IMR-90 (cell line): Measurements from ENCODE around the gene DUSP22. TPM values are rescaled to one million over a fixed set of nuclear protein-coding genes. Genes with fewer than 3 reads are reported as not detected.

Source experiments
- ATAC-seq: fragments of 200-7000 bp; cut with Tn5 transposase; 2 replicates; pipeline ENCODE4 v1.9.1; 2020; ENCODE audit warnings: low read depth, mild to moderate bottlenecking, moderate library complexity
- BruUV-seq: library from RNA; stranded (reverse); fragments of 400-500 nt; replicated peaks from 2 replicates; lab custom pipeline; 2021; lab: Mats Ljungman, UMichigan
- CTCF ChIA-PET: fragments of 300-600 bp; formaldehyde crosslinking; extraction: SDS; loops from one replicate; lab custom pipeline; 2021; ENCODE audit warnings: antibody characterized with exemption; lab: Yijun Ruan, JAX
- POLR2A ChIA-PET: fragments of 300-600 bp; sonication (Branson Sonifier 250); formaldehyde crosslinking; loops from one replicate; lab custom pipeline; 2022; ENCODE audit warnings: antibody characterized with exemption; ENCODE audit not compliant: unreplicated experiment; lab: Charles Lee
- DNase-seq: peaks from one replicate; pipeline ENCODE4 v3.0.0; 2013
- H2AFZ ChIP-seq: replicated peaks from 2 replicates; pipeline ENCODE3; 2013; ENCODE audit warnings: low read length, mild to moderate bottlenecking; ENCODE audit not compliant: poor library complexity
- H2AK5ac ChIP-seq: 2 replicates; pipeline ENCODE4 v1.6.1; 2013; ENCODE audit warnings: low read depth, low read length, inconsistent platforms
- H2AK9ac ChIP-seq: replicated peaks from 2 replicates; pipeline ENCODE3; 2013; ENCODE audit warnings: mild to moderate bottlenecking, low read depth, low read length, moderate library complexity; ENCODE audit not compliant: poor library complexity
- H2BK120ac ChIP-seq: 2 replicates; pipeline ENCODE4 v1.6.1; 2013; ENCODE audit warnings: low read depth, low read length, inconsistent platforms
- H2BK15ac ChIP-seq: 3 replicates; pipeline ENCODE4 v1.6.1; 2013; ENCODE audit warnings: low read depth, low read length, inconsistent platforms
- H2BK20ac ChIP-seq: 2 replicates; pipeline ENCODE4 v1.6.1; 2013; ENCODE audit warnings: low read depth, mild to moderate bottlenecking, inconsistent platforms, low read length, moderate library complexity
- H2BK5ac ChIP-seq: 2 replicates; pipeline ENCODE4 v1.6.1; 2013; ENCODE audit warnings: mild to moderate bottlenecking, low read depth, low read length, inconsistent platforms; ENCODE audit not compliant: poor library complexity, severe bottlenecking
- H3K14ac ChIP-seq: replicated peaks from 2 replicates; pipeline ENCODE4 v1.6.1; 2013; ENCODE audit warnings: low read depth, low read length, inconsistent platforms
- H3K18ac ChIP-seq: 2 replicates; pipeline ENCODE4 v1.6.1; 2013; ENCODE audit warnings: low read depth, low read length, control low read depth
- H3K23ac ChIP-seq: 2 replicates; pipeline ENCODE4 v1.6.1; 2013; ENCODE audit warnings: low read depth, low read length, inconsistent platforms
- H3K27ac ChIP-seq: 2 replicates; pipeline ENCODE4 v1.5.1; 2013; ENCODE audit warnings: mild to moderate bottlenecking, control low read depth, low read length; ENCODE audit not compliant: insufficient read depth
- H3K27me3 ChIP-seq: 2 replicates; pipeline ENCODE4 v1.6.1; 2013; ENCODE audit warnings: low read length; ENCODE audit not compliant: control insufficient read depth, insufficient read depth
- H3K36me3 ChIP-seq: 2 replicates; pipeline ENCODE4 v1.6.1; 2013; ENCODE audit warnings: low read length, mixed read lengths; ENCODE audit not compliant: control insufficient read depth, insufficient read depth
- H3K4ac ChIP-seq: 2 replicates; pipeline ENCODE4 v1.6.1; 2013; ENCODE audit warnings: low read depth, low read length, inconsistent platforms
- H3K4me1 ChIP-seq: 2 replicates; pipeline ENCODE4 v1.6.1; 2013; ENCODE audit warnings: low read length, mixed read lengths; ENCODE audit not compliant: control insufficient read depth, insufficient read depth
- H3K4me2 ChIP-seq: 2 replicates; pipeline ENCODE4 v1.6.1; 2013; ENCODE audit warnings: low read depth, mild to moderate bottlenecking, control low read depth, low read length, moderate library complexity
- H3K4me3 ChIP-seq: 2 replicates; pipeline ENCODE4 v1.5.1; 2013; ENCODE audit warnings: low read depth, mild to moderate bottlenecking, control low read depth, low read length, moderate library complexity; ENCODE audit not compliant: insufficient read depth
- H3K56ac ChIP-seq: 2 replicates; pipeline ENCODE4 v1.6.1; 2013; ENCODE audit warnings: low read length, inconsistent platforms; ENCODE audit not compliant: insufficient read depth; ENCODE audit errors: extremely low read depth
- H3K79me1 ChIP-seq, 2 experiments: 2 replicates each; pipeline ENCODE4 v1.6.1; 2013; ENCODE audit warnings: low read length in 2 of 2, inconsistent platforms in 1 of 2, low read depth in 1 of 2
- H3K9ac ChIP-seq: 2 replicates; pipeline ENCODE4 v1.6.1; 2013; ENCODE audit warnings: low read depth, low read length, control low read depth
- H3K9me1 ChIP-seq: 2 replicates; pipeline ENCODE4 v1.6.1; 2013; ENCODE audit warnings: low read length, inconsistent platforms; ENCODE audit not compliant: insufficient read depth
- H3K9me3 ChIP-seq: 2 replicates; pipeline ENCODE4 v1.6.1; 2013; ENCODE audit warnings: low read length; ENCODE audit not compliant: control insufficient read depth, insufficient read depth
- H4K20me1 ChIP-seq: 2 replicates; pipeline ENCODE4 v1.6.1; 2013; ENCODE audit warnings: low read length, inconsistent platforms; ENCODE audit not compliant: insufficient read depth
- H4K5ac ChIP-seq: 2 replicates; pipeline ENCODE4 v1.6.1; 2013; ENCODE audit warnings: mild to moderate bottlenecking, low read depth, low read length, control low read depth
- H4K8ac ChIP-seq, 2 experiments: 2 replicates each; pipeline ENCODE4 v1.6.1; 2013; ENCODE audit warnings: low read depth in 2 of 2, low read length in 2 of 2, control low read depth in 1 of 2, inconsistent platforms in 1 of 2
- H4K91ac ChIP-seq: 2 replicates; pipeline ENCODE4 v1.6.1; 2013; ENCODE audit warnings: low read depth, low read length, inconsistent platforms; ENCODE audit not compliant: insufficient read depth
- CHD1 ChIP-seq: IDR thresholded peaks from 2 replicates; pipeline ENCODE4 v1.6.1; 2012; ENCODE audit warnings: low read depth, low read length, improper control_type of control experiment
- FOS ChIP-seq: fragments of 150-350 bp; IDR thresholded peaks from 2 replicates; pipeline ENCODE4 v1.6.1; 2016; ENCODE audit warnings: low read depth, low read length
- POLR2A ChIP-seq: IDR thresholded peaks from 2 replicates; pipeline ENCODE4 v1.6.1; 2012; ENCODE audit warnings: mild to moderate bottlenecking, low read depth, low read length
- WGBS, 2 experiments: methylation state at CpG; one replicate each; pipeline versions ENCODE4 v1.1.5 to v1.1.7; 2013; ENCODE audit warnings: missing lambda C conversion rate in 2 of 2; ENCODE audit not compliant: insufficient read length in 1 of 2; ENCODE audit errors: extremely low coverage in 2 of 2; 5-methylcytosine and 5-hydroxymethylcytosine counted together
- dilution Hi-C: fragments of 300-500 bp; cut with HindIII; formaldehyde crosslinking; loops from one replicate; pipeline ENCODE4 v1.14.3; 2018; ENCODE audit warnings: low sequenced_read_pairs; ENCODE audit not compliant: unreplicated experiment
- in situ Hi-C: fragments of 300-500 bp; cut with MboI; formaldehyde crosslinking; loops from 3 replicates; pipeline ENCODE4 v1.14.3; 2019; ENCODE audit warnings: low sequenced_read_pairs, inconsistent platforms, mixed read lengths
- intact Hi-C: fragments of 100-400 bp; cut with micrococcal nuclease; formaldehyde crosslinking; loops from 2 replicates; pipeline ENCODE4 v1.10.0; 2022
- polyA plus RNA-seq, 3 experiments: library from polyadenylated mRNA; depleted of rRNA; stranded (reverse); fragments of >200 nt; gene quantifications; 2 replicates each; pipeline ENCODE4 v1.2.3, GENCODE V29; 2012; ENCODE audit warnings: low replicate concordance in 1 of 3
- total RNA-seq: library from RNA; depleted of rRNA; stranded (reverse); fragments of >200 nt; gene quantifications from 2 replicates; pipeline ENCODE4 v1.2.3, GENCODE V29; 2012
- TF ChIP-seq, protein P1 (sequence below): fragments of 150-350 bp; IDR thresholded peaks from 2 replicates; pipeline ENCODE4 v1.6.1; 2016; ENCODE audit warnings: low read depth, mild to moderate bottlenecking, low read length, moderate library complexity, borderline replicate concordance
- TF ChIP-seq, protein P2 (sequence below): fragments of 150-350 bp; IDR thresholded peaks from 2 replicates; pipeline ENCODE4 v1.6.1; 2017; ENCODE audit warnings: mild to moderate bottlenecking, antibody characterized with exemption, low read length, low read depth

DUSP22 gene
- total and polyA plus RNA-seq, 2 of the 4 experiments (the other 2 are of a cell fraction) = 7.1 to 8.2 TPM

DNA sequence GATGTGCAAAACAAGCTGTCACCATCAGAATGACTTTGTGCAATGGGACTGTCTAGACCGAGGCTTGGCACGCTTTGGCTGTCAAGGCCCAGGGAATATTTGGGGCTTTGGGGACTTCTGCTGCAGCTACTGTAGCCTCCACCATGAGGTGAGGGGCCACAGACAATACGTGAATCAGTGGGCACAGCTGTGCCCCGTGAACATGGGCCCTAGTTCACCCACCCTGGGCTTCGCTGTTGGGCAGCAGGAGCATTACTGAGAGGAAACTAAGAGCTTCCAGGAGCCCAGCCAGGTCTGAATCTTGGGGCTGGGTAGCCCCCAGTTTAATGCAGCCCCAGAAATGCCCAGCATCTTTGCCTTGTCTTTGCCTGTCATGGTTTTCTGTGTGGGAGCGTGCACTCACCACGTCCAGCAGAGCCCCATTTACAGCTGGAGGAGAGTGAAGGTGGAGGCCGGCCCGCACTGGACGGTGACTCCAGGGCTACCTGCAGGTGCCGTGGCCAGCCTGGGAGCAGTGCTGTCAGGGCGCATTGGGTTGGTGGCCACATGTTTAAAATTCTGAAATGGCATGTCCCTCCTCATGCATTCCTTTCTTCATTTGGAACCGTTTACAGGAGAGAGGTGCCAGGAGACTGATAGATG is 34.7 kb downstream of the DUSP22 start:
- no peak for TF ChIP-seq CHD1
- no peak for TF ChIP-seq POLR2A
- no peak for TF ChIP-seq FOS
- TF ChIP-seq, protein P1, sequence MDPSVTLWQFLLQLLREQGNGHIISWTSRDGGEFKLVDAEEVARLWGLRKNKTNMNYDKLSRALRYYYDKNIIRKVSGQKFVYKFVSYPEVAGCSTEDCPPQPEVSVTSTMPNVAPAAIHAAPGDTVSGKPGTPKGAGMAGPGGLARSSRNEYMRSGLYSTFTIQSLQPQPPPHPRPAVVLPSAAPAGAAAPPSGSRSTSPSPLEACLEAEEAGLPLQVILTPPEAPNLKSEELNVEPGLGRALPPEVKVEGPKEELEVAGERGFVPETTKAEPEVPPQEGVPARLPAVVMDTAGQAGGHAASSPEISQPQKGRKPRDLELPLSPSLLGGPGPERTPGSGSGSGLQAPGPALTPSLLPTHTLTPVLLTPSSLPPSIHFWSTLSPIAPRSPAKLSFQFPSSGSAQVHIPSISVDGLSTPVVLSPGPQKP = no peak
- TF ChIP-seq, protein P2, sequence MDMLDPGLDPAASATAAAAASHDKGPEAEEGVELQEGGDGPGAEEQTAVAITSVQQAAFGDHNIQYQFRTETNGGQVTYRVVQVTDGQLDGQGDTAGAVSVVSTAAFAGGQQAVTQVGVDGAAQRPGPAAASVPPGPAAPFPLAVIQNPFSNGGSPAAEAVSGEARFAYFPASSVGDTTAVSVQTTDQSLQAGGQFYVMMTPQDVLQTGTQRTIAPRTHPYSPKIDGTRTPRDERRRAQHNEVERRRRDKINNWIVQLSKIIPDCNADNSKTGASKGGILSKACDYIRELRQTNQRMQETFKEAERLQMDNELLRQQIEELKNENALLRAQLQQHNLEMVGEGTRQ = no peak
- H2AK5ac ChIP-seq = no peak overlapping the region
- H3K14ac ChIP-seq = no peak overlapping the region
- H3K36me3 ChIP-seq = no peaks in the 10 kb centered on the region
- H3K9me1 ChIP-seq = no peaks in the 10 kb centered on the region; the same call in 1 of the 2 replicates
- intact Hi-C loops = no loop called here
- no peak overlapping the region for H4K8ac ChIP-seq
- peak overlapping the region; percentile 5 for H2AFZ ChIP-seq
- in situ Hi-C loops = no loop called here
- no peak overlapping the region for H4K5ac ChIP-seq
- no peak overlapping the region for H3K4me2 ChIP-seq
- no peak overlapping the region for H2BK20ac ChIP-seq
- no peak overlapping the region for H2AK9ac ChIP-seq
- H3K4me3 ChIP-seq = no peak overlapping the region
- H2BK5ac ChIP-seq = no peak overlapping the region
- H3K4me1 ChIP-seq = peaks cover 9% of the 10 kb centered on the region
- ChIA-PET POLR2A (no interaction called here), CTCF (no interaction called here)
- BruUV-seq = no TSS peak
- no peak overlapping the region for H2BK120ac ChIP-seq
- 0 out of 4 replicates have a peak, but pooled peaks cover 0 to 3% of the 10 kb centered on the region in 2 experiments for H3K79me1 ChIP-seq
- H3K9me3 ChIP-seq = peaks cover 2% of the 10 kb centered on the region; the same call in 1 of the 2 replicates
- no peak overlapping the region for H3K4ac ChIP-seq
- no peak for ATAC-seq
- H3K9ac ChIP-seq = no peak overlapping the region
- H2BK15ac ChIP-seq = no peak overlapping the region
- dilution Hi-C loops = no loop called here
- DNase-seq = no peak
- no peak overlapping the region for H3K56ac ChIP-seq
- WGBS, 2 experiments = 81% methylated on average over 9 of the region's 13 CpGs; no CpG with 5 or more reads in 1 of the 2 experiments
- no peaks in the 10 kb centered on the region for H3K27me3 ChIP-seq
- no peak overlapping the region for H3K23ac ChIP-seq
- H4K91ac ChIP-seq = no peak overlapping the region
- no peaks in the 10 kb centered on the region; the same call in 1 of the 2 replicates for H4K20me1 ChIP-seq
- no peak overlapping the region for H3K18ac ChIP-seq
- H3K27ac ChIP-seq = no peak overlapping the region
